Measurements from ENCODE around the gene JMJD1C. TPM values are rescaled to one million over a fixed set of nuclear protein-coding genes. Genes with fewer than 3 reads are reported as not detected.

Gene JMJD1C
- total RNA-seq, 1 experiment from 2014 or later, result 66.3 TPM

DNA sequence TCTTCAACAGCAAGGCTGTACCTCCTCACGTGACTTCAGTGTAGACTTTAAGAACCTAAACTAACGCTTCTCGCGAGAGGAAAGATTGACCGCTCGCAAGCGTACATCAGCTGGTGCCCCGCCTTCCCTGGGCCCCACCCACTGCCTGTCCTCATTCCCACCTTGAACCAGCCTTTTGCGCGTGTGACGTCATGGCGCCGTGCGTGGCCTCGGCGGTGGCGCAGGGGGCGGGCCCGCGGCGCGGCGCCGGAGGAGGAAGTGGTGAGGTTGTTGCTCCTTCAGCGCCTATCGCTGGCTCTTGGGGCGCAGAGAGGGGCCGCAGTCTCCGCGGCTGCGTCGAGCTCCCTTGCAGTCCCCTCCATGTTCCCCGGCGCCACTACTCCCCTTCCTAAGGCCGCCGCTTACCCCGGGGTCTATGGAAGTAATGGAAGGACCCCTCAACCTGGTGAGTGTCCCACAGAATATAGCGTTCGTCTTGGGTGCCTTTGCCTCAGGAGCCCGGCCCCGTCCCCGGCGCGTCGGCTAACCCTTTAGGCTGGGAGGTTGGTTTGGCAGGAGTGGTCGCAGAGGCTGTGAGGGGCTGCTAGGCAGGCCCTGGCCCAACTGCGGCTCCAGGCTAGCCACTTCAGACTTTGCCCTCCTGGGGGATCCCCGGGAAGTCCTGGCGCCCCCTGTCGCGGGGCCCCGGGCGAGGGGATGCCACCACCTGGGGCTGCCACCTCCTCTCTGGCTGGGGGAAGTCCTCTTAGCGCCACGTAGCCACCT, 332.5 kb downstream of the JMJD1C start, which contains the start of gene NRBF2 (continued):
- TF ChIP-seq, protein P1, sequence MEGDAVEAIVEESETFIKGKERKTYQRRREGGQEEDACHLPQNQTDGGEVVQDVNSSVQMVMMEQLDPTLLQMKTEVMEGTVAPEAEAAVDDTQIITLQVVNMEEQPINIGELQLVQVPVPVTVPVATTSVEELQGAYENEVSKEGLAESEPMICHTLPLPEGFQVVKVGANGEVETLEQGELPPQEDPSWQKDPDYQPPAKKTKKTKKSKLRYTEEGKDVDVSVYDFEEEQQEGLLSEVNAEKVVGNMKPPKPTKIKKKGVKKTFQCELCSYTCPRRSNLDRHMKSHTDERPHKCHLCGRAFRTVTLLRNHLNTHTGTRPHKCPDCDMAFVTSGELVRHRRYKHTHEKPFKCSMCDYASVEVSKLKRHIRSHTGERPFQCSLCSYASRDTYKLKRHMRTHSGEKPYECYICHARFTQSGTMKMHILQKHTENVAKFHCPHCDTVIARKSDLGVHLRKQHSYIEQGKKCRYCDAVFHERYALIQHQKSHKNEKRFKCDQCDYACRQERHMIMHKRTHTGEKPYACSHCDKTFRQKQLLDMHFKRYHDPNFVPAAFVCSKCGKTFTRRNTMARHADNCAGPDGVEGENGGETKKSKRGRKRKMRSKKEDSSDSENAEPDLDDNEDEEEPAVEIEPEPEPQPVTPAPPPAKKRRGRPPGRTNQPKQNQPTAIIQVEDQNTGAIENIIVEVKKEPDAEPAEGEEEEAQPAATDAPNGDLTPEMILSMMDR (IDR thresholded peaks at IDR 0.05 in 2 of 3, conservative IDR thresholded peaks at IDR 0.05 in 1 of 3; ENCODE audit: borderline replicate concordance in 1 of 3, insufficient read depth in 1 of 3, low read depth in 2 of 3, low read length in 2 of 3), result peak in 2 of 3 experiments; percentile 28 to 32; a peak in 3 of 6 replicates
- TF ChIP-seq EZH2 (IDR thresholded peaks at IDR 0.05), result no peak
- no peak for TF ChIP-seq ZNF274 (IDR thresholded peaks at IDR 0.05; ENCODE audit: low read depth, low read length)
- TF ChIP-seq FOSL1 (IDR thresholded peaks at IDR 0.05; ENCODE audit: low read depth), result no peak; the same call in 1 of the 2 replicates
- TF ChIP-seq, protein P2, sequence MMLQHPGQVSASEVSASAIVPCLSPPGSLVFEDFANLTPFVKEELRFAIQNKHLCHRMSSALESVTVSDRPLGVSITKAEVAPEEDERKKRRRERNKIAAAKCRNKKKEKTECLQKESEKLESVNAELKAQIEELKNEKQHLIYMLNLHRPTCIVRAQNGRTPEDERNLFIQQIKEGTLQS (IDR thresholded peaks at IDR 0.05), result no peak
- peak; percentile 68 for TF ChIP-seq POLR2A (IDR thresholded peaks at IDR 0.05; ENCODE audit: borderline replicate concordance, extremely low read depth, insufficient read depth, insufficient read length)
- TF ChIP-seq, protein P3, sequence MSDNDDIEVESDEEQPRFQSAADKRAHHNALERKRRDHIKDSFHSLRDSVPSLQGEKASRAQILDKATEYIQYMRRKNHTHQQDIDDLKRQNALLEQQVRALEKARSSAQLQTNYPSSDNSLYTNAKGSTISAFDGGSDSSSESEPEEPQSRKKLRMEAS (IDR thresholded peaks at IDR 0.05), result peak; percentile 93
- no peak for TF ChIP-seq CEBPB (IDR thresholded peaks at IDR 0.05; ENCODE audit: low read depth)
- TF ChIP-seq ZFX (IDR thresholded peaks at IDR 0.05), result peak; percentile 35; the same call in 1 of the 2 replicates
- TF ChIP-seq SIN3A (IDR thresholded peaks at IDR 0.05; ENCODE audit: low read depth), result peak; percentile 75
- no peak for TF ChIP-seq EZH2phosphoT487 (IDR thresholded peaks at IDR 0.05; ENCODE audit: borderline replicate concordance)
- no peak for TF ChIP-seq SRF (IDR thresholded peaks at IDR 0.05; ENCODE audit: low read depth)
- no peak; the same call in 1 of the 2 replicates for TF ChIP-seq EGR1 (IDR thresholded peaks at IDR 0.05; ENCODE audit: low read depth)
- TF ChIP-seq SP1 (IDR thresholded peaks at IDR 0.05; ENCODE audit: low read depth), result peak; percentile 83

Data from HCT116 (cell line).